Adrenal gland (tissue), 12 donors: ENCODE data around the gene PTPRE. TPM values are rescaled to one million over a fixed set of nuclear protein-coding genes. Genes with fewer than 3 reads are reported as not detected.

Experiments
- DNase-seq, 7 donors: peaks; one replicate each; pipeline ENCODE4 v3.0.0-alpha.2; 2019 to 2020
- H3K27ac ChIP-seq, 5 donors: fragments of 200-600 bp; sonication (generic) in 4 of 5; 1 replicate in 3 of 5; 2 replicates in 2 of 5; pipeline versions ENCODE4 v1.5.1 to v1.8.0; 2016 to 2020; ENCODE audit warnings: mild to moderate bottlenecking in 1 of 5
- H3K27me3 ChIP-seq: fragments of 200-600 bp; 2 replicates; pipeline ENCODE4 v1.8.0; 2021
- H3K36me3 ChIP-seq, 2 donors: fragments of 200-600 bp; replicated peaks in 1 of 2; 1 replicate in 1 of 2; 2 replicates in 1 of 2; pipeline versions ENCODE4 v1.5.1 to v1.8.0; 2018 to 2022
- H3K4me1 ChIP-seq, 2 donors: fragments of 200-600 bp; replicated peaks in 1 of 2; 1 replicate in 1 of 2; 2 replicates in 1 of 2; pipeline versions ENCODE4 v1.5.1 to v1.8.0; 2018 to 2021
- H3K4me3 ChIP-seq, 4 donors: fragments of 200-600 bp; sonication (generic) in 3 of 4; one replicate each; pipeline ENCODE4 v1.5.1; 2016 to 2018
- H3K9me3 ChIP-seq, 3 donors: fragments of 200-600 bp; sonication (generic) in 1 of 3; replicated peaks in 1 of 3; 1 replicate in 2 of 3; 2 replicates in 1 of 3; pipeline versions ENCODE4 v1.5.1 to v1.8.0; 2016 to 2021
- CTCF ChIP-seq, 6 experiments: fragments of 450-650 bp in 4 of 6; fragments of 200-600 bp in 2 of 6; sonication (generic) in 1 of 6; IDR thresholded peaks; 1 replicate in 5 of 6; 2 replicates in 1 of 6; pipeline versions ENCODE4 v1.5.1 to v1.8.0; 2016 to 2021; ENCODE audit warnings: antibody characterized with exemption in 6 of 6, mild to moderate bottlenecking in 2 of 6, moderate library complexity in 1 of 6
- POLR2A ChIP-seq, 2 donors: fragments of 450-650 bp; IDR thresholded peaks; one replicate each; pipeline ENCODE4 v1.6.1; 2017; ENCODE audit warnings: antibody characterized with exemption in 2 of 2, mild to moderate bottlenecking in 2 of 2, moderate library complexity in 1 of 2
- WGBS, 4 donors: extraction: QIAGEN DNeasy Blood & Tissue Kit in 2 of 4; methylation state at CpG; one replicate each; pipeline versions ENCODE4 v1.1.5 to v1.1.7; 2013 to 2017; 5-methylcytosine and 5-hydroxymethylcytosine counted together
- intact Hi-C, 2 donors: fragments of 100-400 bp; cut with DNase I; formaldehyde crosslinking; loops; one replicate each; pipeline versions ENCODE4 v1.14.1 to v1.15.0; 2022 to 2023
- polyA plus RNA-seq, 3 donors: library from polyadenylated mRNA; stranded (reverse); fragments of 200-250 nt in 2 of 3; fragments of 350-450 nt in 1 of 3; fragmentation: Illumina TruSeq in 1 of 3; extraction: RNeasy Lipid Tissue Mini Kit (QIAGEN cat#74804) in 1 of 3; gene quantifications; one replicate each; pipeline ENCODE4 v1.2.3, GENCODE V29; 2013 to 2014
- total RNA-seq, 9 donors: library from RNA; depleted of rRNA in 4 of 9; stranded (reverse); fragments of >200 nt in 4 of 9; fragments of 120-200 nt in 1 of 9; fragmentation: NEBNext Ultra II Directional in 1 of 9; extraction: Animal tissue kit (Norgen Biotek cat#: 25700) in 1 of 9; gene quantifications; one replicate each; pipeline versions ENCODE4 v1.1.0 to v1.2.4, GENCODE V29; 2013 to 2023
- donor health status: healthy with polysubstance abuse.
- donor health status: Bipolar disorder and iron deficiency.
- donor health status: DM: yes; HTN: yes; CAD: no.
- donor health status: DM: no; HTN: no; CAD: no.
- donor health status: DM: no; HTN: no; CAD: no.
- donor health status: DM: yes; HTN: yes; CAD: no.

PTPRE gene
- total and polyA plus RNA-seq, 12 donors = 7.6 to 52.8 (median 41.0) TPM

DNA sequence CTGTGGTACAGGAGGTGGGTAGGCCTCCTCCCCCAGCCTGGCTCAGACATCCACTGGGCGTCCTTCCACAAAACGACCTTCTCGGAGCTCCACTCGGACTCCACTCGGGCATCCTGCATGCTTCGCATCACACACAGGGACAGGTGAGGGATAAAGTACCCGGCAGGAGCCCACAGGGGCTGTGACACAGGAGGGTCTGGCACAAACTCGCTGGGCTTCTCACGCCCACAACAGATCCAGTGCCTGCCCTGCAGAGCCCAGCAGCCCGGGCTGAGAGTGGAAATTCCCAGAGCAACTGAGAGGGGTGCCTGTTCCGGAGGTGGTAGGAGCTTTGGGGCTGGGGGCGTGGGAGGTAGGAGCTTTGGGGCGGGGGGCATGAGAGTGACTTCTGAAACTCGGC lies 110.9 kb downstream of the PTPRE start:
- peak in 1 of 7 donors; percentile 7 for DNase-seq
- no peak overlapping the region for H3K27ac ChIP-seq
- TF ChIP-seq POLR2A (IDR thresholded peaks at IDR 0.05) = no peak
- TF ChIP-seq CTCF (IDR thresholded peaks at IDR 0.05) = no peak
- no peaks in the 10 kb centered on the region for H3K27me3 ChIP-seq
- no peak overlapping the region for H3K4me3 ChIP-seq
- intact Hi-C loops = loop anchor here in 1 of 2 donors (10.0 kb wide), 1 partner anchor 57 kb away; no protein-coding TSS in a partner anchor
- H3K4me1 ChIP-seq = no peaks in the 10 kb centered on the region
- 71 to 82% (median 74%) methylated on average over 10 to 14 of the region's 14 CpGs; no CpG with 5 or more reads in 1 of the 4 donors for WGBS, 4 donors
- H3K36me3 ChIP-seq = no peaks in the 10 kb centered on the region
- H3K9me3 ChIP-seq = no peaks in the 10 kb centered on the region

- H3K36me3 ChIP-seq = no peaks in the 10 kb centered on the region
- no peaks in the 10 kb centered on the region for H3K4me1 ChIP-seq
- WGBS, 4 donors = 58 to 76% (median 70%) methylated on average over 10 to 13 of the region's 13 CpGs
- H3K27me3 ChIP-seq = no peaks in the 10 kb centered on the region
- peak in 1 of 7 donors; percentile 6 for DNase-seq
- intact Hi-C loops = loop anchor here in 1 of 2 donors (10.0 kb wide), 1 partner anchor 57 kb away; no protein-coding TSS in a partner anchor
- H3K27ac ChIP-seq = no peak overlapping the region
- H3K9me3 ChIP-seq = no peaks in the 10 kb centered on the region
- TF ChIP-seq POLR2A (IDR thresholded peaks at IDR 0.05) (no peak), CTCF (IDR thresholded peaks at IDR 0.05) (no peak)
- no peak overlapping the region for H3K4me3 ChIP-seq
Observed at GRCh38 chr10:128018236-128018635, 111.3 kb downstream of the PTPRE start.

DNA sequence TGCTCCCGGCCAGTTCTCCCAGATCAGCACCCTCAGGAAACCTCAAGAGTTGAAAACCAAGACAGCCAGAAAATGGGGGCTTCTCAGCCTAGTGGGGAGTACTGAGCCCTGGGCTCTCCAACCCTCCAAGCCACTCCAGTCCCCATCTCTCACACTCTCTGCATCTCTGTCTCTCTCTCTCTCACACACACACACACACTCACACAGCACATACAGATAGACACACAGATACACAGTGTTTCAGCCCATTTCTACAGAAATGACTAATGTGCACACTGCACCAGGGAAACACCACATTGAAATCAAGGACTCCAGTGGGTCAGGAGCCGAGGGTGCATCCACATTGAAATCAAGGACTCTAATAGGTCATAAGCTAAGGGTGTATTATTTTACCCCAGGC lies 111.8 kb downstream of the PTPRE start:
- Histone ChIP-seq H3K9me3 (no peaks in the 10 kb centered on the region), H3K27ac (no peak overlapping the region), H3K27me3 (no peaks in the 10 kb centered on the region), H3K36me3 (no peaks in the 10 kb centered on the region), H3K4me3 (no peak overlapping the region), H3K4me1 (no peaks in the 10 kb centered on the region)
- TF ChIP-seq CTCF (IDR thresholded peaks at IDR 0.05) = no peak
- TF ChIP-seq POLR2A (IDR thresholded peaks at IDR 0.05) = no peak
- 61 to 70% (median 64%) methylated on average over 2 of the region's 2 CpGs for WGBS, 4 donors
- no peak for DNase-seq
- intact Hi-C loops = loop anchor here in 1 of 2 donors (10.0 kb wide), 1 partner anchor 56 kb away; no protein-coding TSS in a partner anchor

DNA sequence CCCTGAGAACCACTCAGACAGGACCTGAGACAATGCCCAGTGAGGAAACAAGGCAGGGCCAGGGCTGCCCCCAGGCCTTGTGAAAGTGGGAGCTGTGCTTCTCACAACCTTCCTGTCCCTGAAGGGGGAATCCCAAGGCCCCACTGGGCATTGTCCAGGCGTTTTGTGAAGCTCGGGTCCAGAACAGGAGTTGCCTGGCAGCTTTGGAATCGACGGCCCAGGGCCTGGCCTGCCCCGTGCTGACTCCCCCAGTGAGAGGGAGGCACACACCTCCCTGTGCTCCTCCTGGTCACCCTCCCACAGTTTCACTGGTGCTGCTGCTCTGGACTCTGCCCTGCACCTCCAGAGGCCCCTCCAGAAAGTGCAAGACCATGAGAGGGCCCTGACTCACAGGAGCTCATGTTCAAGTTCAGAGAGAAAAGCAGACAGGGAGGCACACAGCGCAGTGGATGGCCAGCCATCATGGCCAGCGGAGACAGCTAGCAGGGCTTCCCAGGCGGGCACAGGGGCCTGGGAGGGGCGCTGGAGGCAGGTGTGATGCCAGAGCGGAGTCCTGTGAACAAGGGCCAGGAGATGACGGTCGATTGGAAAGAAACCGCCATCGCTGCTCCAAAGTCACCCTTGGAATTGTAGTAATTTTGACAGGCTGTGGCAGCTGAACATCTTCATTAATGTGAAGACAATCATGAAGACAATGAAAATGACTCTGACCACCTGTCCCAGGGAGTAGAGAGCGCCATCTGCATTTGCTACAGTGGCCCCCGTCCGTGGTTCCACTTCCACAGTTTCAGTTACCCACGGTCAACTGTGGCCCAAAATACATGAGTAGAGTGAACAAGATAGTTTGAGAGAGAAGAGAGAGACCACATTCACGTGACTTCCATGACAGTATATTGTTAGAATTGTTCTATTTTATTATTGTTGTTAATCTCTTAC lies 115.6 kb downstream of the PTPRE start:
- no peak overlapping the region for H3K4me3 ChIP-seq
- intact Hi-C loops = no loop called here
- peaks cover 6 to 14% of the 10 kb centered on the region in 2 donors for H3K4me1 ChIP-seq
- DNase-seq = peak in 1 of 7 donors; percentile 11
- no peak overlapping the region for H3K27ac ChIP-seq
- 93 to 96% (median 94%) methylated on average over 14 to 19 of the region's 19 CpGs for WGBS, 4 donors
- H3K27me3 ChIP-seq = no peaks in the 10 kb centered on the region
- no peaks in the 10 kb centered on the region for H3K9me3 ChIP-seq
- no peaks in the 10 kb centered on the region for H3K36me3 ChIP-seq
- TF ChIP-seq POLR2A (IDR thresholded peaks at IDR 0.05) (no peak), CTCF (IDR thresholded peaks at IDR 0.05) (no peak)
